ENCODE data around the gene AAK1.

The AAK1 gene

DNA sequence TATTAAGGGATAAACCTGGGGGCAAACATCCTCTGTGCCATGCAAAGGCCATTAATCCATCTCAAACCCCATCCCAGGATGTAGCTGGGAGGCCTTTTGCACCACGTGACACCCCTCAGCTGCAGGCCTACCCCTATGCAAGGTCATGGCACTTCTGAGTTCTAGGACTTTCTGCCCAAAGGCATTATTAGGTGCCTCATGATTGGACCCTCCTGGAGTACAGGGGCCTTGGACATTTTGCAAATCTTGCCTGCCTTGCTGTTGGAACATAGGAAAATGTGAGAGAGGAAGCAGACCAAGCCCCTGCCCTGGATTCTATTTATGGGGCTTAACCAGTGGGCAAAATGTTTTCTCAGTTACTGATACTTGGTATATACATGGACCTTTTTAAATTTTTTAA, 162.1 kb downstream of the AAK1 start:
- H3K4me3 ChIP-seq (ENCODE audit: low read depth, low read length), result no peak overlapping the region
- TF ChIP-seq, protein P1, sequence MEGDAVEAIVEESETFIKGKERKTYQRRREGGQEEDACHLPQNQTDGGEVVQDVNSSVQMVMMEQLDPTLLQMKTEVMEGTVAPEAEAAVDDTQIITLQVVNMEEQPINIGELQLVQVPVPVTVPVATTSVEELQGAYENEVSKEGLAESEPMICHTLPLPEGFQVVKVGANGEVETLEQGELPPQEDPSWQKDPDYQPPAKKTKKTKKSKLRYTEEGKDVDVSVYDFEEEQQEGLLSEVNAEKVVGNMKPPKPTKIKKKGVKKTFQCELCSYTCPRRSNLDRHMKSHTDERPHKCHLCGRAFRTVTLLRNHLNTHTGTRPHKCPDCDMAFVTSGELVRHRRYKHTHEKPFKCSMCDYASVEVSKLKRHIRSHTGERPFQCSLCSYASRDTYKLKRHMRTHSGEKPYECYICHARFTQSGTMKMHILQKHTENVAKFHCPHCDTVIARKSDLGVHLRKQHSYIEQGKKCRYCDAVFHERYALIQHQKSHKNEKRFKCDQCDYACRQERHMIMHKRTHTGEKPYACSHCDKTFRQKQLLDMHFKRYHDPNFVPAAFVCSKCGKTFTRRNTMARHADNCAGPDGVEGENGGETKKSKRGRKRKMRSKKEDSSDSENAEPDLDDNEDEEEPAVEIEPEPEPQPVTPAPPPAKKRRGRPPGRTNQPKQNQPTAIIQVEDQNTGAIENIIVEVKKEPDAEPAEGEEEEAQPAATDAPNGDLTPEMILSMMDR (IDR thresholded peaks at IDR 0.05; ENCODE audit: borderline replicate concordance, insufficient read depth, low read depth, low read length), result no peak

DNA sequence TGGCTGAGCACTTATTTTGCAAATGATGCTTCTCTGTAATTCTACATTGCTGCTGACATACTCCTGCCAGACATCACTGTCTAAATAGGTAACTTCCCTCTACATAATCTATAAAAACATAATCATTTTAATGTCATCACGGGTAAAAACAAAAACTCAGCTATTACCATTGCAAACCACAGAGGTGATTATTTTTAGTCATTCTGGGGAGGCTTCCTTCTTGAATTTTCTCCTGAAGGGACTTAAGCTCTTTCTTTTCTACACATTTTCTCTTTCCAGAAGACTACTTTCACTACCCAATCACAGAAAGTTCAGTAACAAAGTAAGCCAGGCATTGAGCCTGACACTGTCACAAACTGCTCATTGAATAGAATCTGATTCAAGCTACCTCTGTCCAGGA, 165.9 kb downstream of the AAK1 start:
- TF ChIP-seq, protein P1 (IDR thresholded peaks at IDR 0.05; ENCODE audit: borderline replicate concordance, insufficient read depth, low read depth, low read length), result no peak
- H3K4me3 ChIP-seq (ENCODE audit: low read depth, low read length), result no peak overlapping the region

DNA sequence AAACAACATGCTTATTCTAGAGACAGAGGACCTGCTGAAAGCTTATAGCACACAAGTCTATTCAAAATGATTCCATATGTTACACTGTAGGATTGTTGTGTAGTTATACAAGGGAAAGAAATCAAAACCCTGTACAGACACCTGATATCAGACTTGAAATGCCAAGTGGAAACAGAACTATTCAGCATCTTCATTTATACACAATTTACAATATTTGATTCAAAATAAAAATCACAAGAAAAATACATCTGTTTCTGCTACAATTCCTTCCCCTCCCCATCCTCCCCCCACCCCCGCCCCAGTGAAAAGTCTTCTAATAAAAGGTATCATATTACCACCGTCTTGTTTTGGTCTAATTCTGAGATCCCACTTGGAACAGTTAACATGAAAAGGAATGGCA, 168.9 kb downstream of the AAK1 start:
- TF ChIP-seq, protein P1 (IDR thresholded peaks at IDR 0.05; ENCODE audit: borderline replicate concordance, insufficient read depth, low read depth, low read length), result no peak
- H3K4me3 ChIP-seq (ENCODE audit: low read depth, low read length), result no peak overlapping the region

DNA sequence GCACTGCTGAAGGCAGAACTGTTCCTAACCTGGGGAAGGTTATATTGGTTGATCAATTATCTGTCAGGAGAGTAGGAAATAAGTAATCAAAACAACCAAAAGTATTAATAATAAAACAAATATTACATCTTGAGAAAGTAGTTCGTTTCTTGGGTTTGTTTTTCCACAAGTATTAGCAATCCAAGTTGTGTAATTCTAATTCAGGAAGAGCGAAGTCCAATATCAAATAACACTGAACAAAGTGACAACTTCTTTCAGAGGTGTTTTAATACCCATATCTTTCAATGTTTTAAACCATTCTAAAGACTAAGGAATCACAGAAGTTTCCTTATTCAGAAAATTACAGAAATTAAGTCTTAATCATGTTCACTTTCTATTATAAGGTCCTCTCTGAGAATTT, 171.7 kb downstream of the AAK1 start:
- TF ChIP-seq, protein P1 (IDR thresholded peaks at IDR 0.05; ENCODE audit: borderline replicate concordance, insufficient read depth, low read depth, low read length), result no peak
- H3K4me3 ChIP-seq (ENCODE audit: low read depth, low read length), result no peak overlapping the region

DNA sequence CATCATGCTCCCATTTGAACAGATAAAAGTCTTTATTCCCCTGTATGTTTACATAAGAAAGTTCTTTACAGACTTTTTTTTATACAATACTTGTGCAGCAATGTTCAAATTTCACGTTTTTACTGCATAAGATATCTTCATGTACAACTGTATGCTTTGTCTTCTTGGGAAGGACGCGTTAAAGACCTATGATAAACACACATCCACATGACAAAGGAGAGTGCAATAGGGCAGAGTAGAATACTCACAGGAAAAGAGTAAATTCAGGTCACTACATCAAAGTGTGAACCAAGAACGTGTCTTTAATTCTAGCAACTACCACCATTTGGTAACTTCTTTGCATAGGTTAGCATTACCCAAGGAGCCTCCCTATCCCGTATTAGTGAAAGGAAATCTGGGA, 172.6 kb downstream of the AAK1 start:
- H3K4me3 ChIP-seq (ENCODE audit: low read depth, low read length), result no peak overlapping the region
- TF ChIP-seq, protein P1 (IDR thresholded peaks at IDR 0.05; ENCODE audit: borderline replicate concordance, insufficient read depth, low read depth, low read length), result no peak

DNA sequence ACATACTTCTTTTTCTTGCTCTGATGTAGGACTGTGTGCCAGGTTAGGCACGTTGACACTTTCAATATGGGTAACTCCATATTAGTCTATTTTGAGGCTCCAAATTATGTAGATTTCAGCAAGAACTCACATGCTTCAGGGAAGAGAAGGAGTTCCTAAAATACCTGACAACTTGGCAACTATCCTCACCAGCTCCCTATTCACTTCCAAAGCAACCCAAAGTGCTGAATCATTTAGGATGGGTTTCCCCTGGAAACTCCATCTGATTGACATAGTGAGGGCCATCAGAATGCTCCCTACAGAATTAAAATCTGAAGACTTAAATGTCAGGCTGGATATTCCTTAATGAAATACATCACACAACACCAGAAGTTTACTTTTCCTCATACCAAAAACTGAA, 173.8 kb downstream of the AAK1 start:
- TF ChIP-seq, protein P1 (IDR thresholded peaks at IDR 0.05; ENCODE audit: borderline replicate concordance, insufficient read depth, low read depth, low read length), result no peak
- H3K4me3 ChIP-seq (ENCODE audit: low read depth, low read length), result no peak overlapping the region

DNA sequence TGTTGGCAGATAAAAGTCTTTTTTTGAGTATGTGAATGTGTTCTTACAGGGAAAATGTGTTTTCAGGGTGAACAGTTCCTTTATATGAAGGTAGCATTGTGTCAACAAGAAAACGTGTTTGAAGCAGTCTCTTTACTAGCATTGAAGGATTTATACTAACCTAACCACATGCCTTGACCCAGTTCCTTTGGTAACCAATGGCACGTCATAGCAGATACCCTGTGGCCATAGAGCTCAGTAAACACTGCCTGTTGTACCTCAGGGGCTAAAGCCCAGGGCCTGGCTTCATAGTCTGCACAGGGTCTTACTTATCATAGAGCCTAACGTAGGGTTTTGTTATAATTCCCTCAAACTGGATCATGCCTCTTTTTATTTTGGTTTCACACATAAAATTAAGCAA, 174.2 kb downstream of the AAK1 start:
- TF ChIP-seq, protein P1 (IDR thresholded peaks at IDR 0.05; ENCODE audit: borderline replicate concordance, insufficient read depth, low read depth, low read length), result no peak
- H3K4me3 ChIP-seq (ENCODE audit: low read depth, low read length), result no peak overlapping the region

All from GM12875 (cell line).